Measurements from ENCODE around the gene FARP2.

DNA sequence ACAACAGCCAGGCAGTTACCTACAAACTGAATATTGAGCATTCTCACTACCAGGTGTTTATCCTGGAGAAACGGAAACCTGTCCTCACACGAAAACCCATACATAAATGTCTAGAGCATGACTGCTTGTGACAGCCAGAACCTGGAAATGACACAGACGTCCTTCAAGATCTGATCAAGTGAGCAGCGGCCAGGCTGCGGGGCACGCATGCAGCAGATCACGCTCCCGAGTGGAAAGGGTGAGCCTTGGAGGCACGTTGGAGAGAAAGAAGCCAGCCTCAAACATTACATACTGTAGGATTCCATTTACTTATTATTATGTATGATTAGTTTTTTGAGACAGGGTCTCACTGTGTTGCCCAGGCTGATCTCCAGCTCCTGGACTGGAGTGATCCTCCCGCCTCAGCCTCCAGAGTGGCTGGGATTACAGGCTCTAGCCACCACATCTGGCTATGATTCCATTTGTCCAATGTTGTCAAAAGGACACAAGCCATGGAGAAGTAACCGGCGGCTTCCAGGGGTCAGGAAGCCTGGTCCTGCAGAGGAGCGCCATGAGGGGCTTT, 175.2 kb downstream of the FARP2 start:
- TF ChIP-seq, protein P1, sequence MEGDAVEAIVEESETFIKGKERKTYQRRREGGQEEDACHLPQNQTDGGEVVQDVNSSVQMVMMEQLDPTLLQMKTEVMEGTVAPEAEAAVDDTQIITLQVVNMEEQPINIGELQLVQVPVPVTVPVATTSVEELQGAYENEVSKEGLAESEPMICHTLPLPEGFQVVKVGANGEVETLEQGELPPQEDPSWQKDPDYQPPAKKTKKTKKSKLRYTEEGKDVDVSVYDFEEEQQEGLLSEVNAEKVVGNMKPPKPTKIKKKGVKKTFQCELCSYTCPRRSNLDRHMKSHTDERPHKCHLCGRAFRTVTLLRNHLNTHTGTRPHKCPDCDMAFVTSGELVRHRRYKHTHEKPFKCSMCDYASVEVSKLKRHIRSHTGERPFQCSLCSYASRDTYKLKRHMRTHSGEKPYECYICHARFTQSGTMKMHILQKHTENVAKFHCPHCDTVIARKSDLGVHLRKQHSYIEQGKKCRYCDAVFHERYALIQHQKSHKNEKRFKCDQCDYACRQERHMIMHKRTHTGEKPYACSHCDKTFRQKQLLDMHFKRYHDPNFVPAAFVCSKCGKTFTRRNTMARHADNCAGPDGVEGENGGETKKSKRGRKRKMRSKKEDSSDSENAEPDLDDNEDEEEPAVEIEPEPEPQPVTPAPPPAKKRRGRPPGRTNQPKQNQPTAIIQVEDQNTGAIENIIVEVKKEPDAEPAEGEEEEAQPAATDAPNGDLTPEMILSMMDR (IDR thresholded peaks at IDR 0.05; ENCODE audit: low read depth, low read length) = no peak
- TF ChIP-seq POLR2A (IDR thresholded peaks at IDR 0.05; ENCODE audit: extremely low read depth, insufficient read length) = no peak
